Mesothelial cell of epicardium (in vitro differentiated cells): ENCODE data around the gene PCCA. TPM values are rescaled to one million over a fixed set of nuclear protein-coding genes. Genes with fewer than 3 reads are reported as not detected.

Experiments used
- DNase-seq, 2 experiments: peaks; one replicate each; pipeline ENCODE4 v3.0.0; 2021; ENCODE audit warnings: low spot score in 2 of 2; ENCODE audit not compliant: unreplicated experiment in 2 of 2
- H3K27ac Mint-ChIP-seq: 2 replicates; pipeline ENCODE4 v1.8.0; 2021; ENCODE audit warnings: mixed read lengths
- H3K27me3 Mint-ChIP-seq: 2 replicates; pipeline ENCODE4 v1.8.0; 2021; ENCODE audit warnings: low read depth, mixed read lengths
- H3K36me3 Mint-ChIP-seq: 2 replicates; pipeline ENCODE4 v1.8.0; 2021; ENCODE audit warnings: mixed read lengths
- H3K4me1 Mint-ChIP-seq: 2 replicates; pipeline ENCODE4 v1.8.0; 2021; ENCODE audit warnings: mixed read lengths
- H3K4me3 Mint-ChIP-seq: 2 replicates; pipeline ENCODE4 v1.8.0; 2021; ENCODE audit warnings: mild to moderate bottlenecking, moderate library complexity, mixed read lengths
- H3K9me3 Mint-ChIP-seq: 2 replicates; pipeline ENCODE4 v1.8.0; 2021; ENCODE audit warnings: mixed read lengths
- CTCF ChIP-seq: fragments of 200-600 bp; sonication (generic); IDR thresholded peaks from one replicate; pipeline ENCODE4 v1.5.0; 2021; ENCODE audit warnings: antibody characterized with exemption; ENCODE audit not compliant: unreplicated experiment
- total RNA-seq: library from RNA; stranded (reverse); gene quantifications from 3 replicates; pipeline ENCODE4 v1.2.1, GENCODE V29; 2021

Gene PCCA
- total RNA-seq, 1 donor from 2014 or later, result 41.6 TPM

GRCh38 chr13:100409132-100409531, 320.2 kb downstream of the PCCA start:
- Mint-ChIP-seq H3K27me3 (no peaks in the 10 kb centered on the region), H3K9me3 (peaks cover 42% of the 10 kb centered on the region), H3K4me1 (no peaks in the 10 kb centered on the region), H3K36me3 (peaks cover 56% of the 10 kb centered on the region), H3K27ac (no peak overlapping the region), H3K4me3 (no peak overlapping the region)
- TF ChIP-seq CTCF, result no peak
- DNase-seq, result no peak

GRCh38 chr13:100423375-100423774, 334.5 kb downstream of the PCCA start:
- DNase-seq, result no peak
- H3K4me3 Mint-ChIP-seq, result no peak overlapping the region
- peaks cover 4% of the 10 kb centered on the region for H3K4me1 Mint-ChIP-seq
- H3K9me3 Mint-ChIP-seq, result peaks cover 6% of the 10 kb centered on the region
- H3K27me3 Mint-ChIP-seq, result no peaks in the 10 kb centered on the region
- no peak for TF ChIP-seq CTCF
- H3K36me3 Mint-ChIP-seq, result peaks cover 19% of the 10 kb centered on the region
- no peak overlapping the region for H3K27ac Mint-ChIP-seq

GRCh38 chr13:100428986-100429385, 340.1 kb downstream of the PCCA start:
- TF ChIP-seq CTCF, result no peak
- H3K4me1 Mint-ChIP-seq, result peaks cover 4% of the 10 kb centered on the region
- DNase-seq, result no peak
- no peak overlapping the region for H3K4me3 Mint-ChIP-seq
- H3K27ac Mint-ChIP-seq, result no peak overlapping the region
- H3K27me3 Mint-ChIP-seq, result no peaks in the 10 kb centered on the region
- peaks cover 12% of the 10 kb centered on the region for H3K9me3 Mint-ChIP-seq
- H3K36me3 Mint-ChIP-seq, result peaks cover 37% of the 10 kb centered on the region

GRCh38 chr13:100432611-100433010, 343.7 kb downstream of the PCCA start:
- Mint-ChIP-seq H3K4me3 (no peak overlapping the region), H3K4me1 (no peaks in the 10 kb centered on the region), H3K9me3 (peaks cover 17% of the 10 kb centered on the region), H3K36me3 (peaks cover 41% of the 10 kb centered on the region), H3K27me3 (no peaks in the 10 kb centered on the region), H3K27ac (no peak overlapping the region)
- no peak for DNase-seq
- no peak for TF ChIP-seq CTCF

- Mint-ChIP-seq H3K9me3 (peaks cover 17% of the 10 kb centered on the region), H3K27me3 (no peaks in the 10 kb centered on the region), H3K4me3 (no peak overlapping the region), H3K27ac (peak overlapping the region; percentile 2), H3K36me3 (peaks cover 42% of the 10 kb centered on the region), H3K4me1 (no peaks in the 10 kb centered on the region)
- TF ChIP-seq CTCF, result no peak
- no peak for DNase-seq
Measured at GRCh38 chr13:100433475-100433874, 344.6 kb downstream of the PCCA start.
